ENCODE data around the gene CDH13.

DNA sequence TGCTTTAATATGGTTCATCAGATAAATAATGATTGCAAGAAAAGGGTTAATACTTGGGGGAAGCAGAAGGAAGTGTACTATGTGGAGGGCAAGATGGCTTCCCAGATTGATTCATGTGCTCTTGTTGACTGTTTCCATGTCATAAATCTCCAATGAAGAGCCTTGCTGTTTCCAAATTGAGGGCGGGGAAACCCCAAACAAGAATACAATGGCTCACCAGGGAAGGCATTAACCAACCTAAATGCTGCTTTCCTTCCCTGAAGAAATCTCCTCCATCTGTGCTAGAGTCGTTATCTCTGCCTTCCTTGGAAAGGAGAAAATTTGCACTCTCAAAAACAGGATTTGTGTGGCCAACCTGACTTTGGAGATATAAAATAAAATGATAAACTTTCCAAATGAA, 28.0 kb upstream of the CDH13 start:
- no peak for TF ChIP-seq GATA2 (IDR thresholded peaks at IDR 0.05; ENCODE audit: low read depth, low read length)
- TF ChIP-seq GATA3 (IDR thresholded peaks at IDR 0.05; ENCODE audit: low read depth, low read length): no peak

Data from SH-SY5Y (cell line).